Esophagus squamous epithelium (tissue), 4 donors: ENCODE data around the gene GLYAT.

Source experiments
- CTCF ChIP-seq, 6 experiments: fragments of 450-650 bp in 4 of 6; fragments of 200-600 bp in 2 of 6; sonication (generic) in 2 of 6; IDR thresholded peaks; one replicate each; pipeline ENCODE4 v1.5.1; 2016 to 2019; ENCODE audit warnings: antibody characterized with exemption in 6 of 6, mild to moderate bottlenecking in 4 of 6, moderate library complexity in 4 of 6
- POLR2A ChIP-seq, 4 donors: fragments of 450-650 bp; IDR thresholded peaks; one replicate each; pipeline ENCODE4 v1.6.1; 2017; ENCODE audit warnings: antibody characterized with exemption in 4 of 4, mild to moderate bottlenecking in 4 of 4, moderate library complexity in 3 of 4

- TF ChIP-seq POLR2A (IDR thresholded peaks at IDR 0.05) = no peak
- no peak for TF ChIP-seq CTCF (IDR thresholded peaks at IDR 0.05)
Observed at GRCh38 chr11:58745705-58746364, 14.1 kb upstream of the GLYAT start.
